Thoracic aorta (tissue), 2 donors: ENCODE results near the gene UBN1. TPM values are rescaled to one million over a fixed set of nuclear protein-coding genes. Genes with fewer than 3 reads are reported as not detected.

ENCODE experiments used
- ATAC-seq: fragments of 150-250 bp; one replicate; pipeline ENCODE4 v1.8.0; 2017; ENCODE audit warnings: low read depth; ENCODE audit not compliant: insufficient number of reproducible peaks, low FRiP score
- DNase-seq: peaks from one replicate; pipeline ENCODE4 v3.0.0-alpha.2; 2020; ENCODE audit warnings: low spot score
- H3K27ac ChIP-seq, 2 donors: fragments of 200-600 bp; sonication (generic); 1 replicate in 1 of 2; 2 replicates in 1 of 2; pipeline ENCODE4 v1.5.1; 2016; ENCODE audit warnings: mild to moderate bottlenecking in 2 of 2, moderate library complexity in 2 of 2
- H3K27me3 ChIP-seq: fragments of 200-600 bp; sonication (generic); replicated peaks from 2 replicates; pipeline ENCODE4 v1.6.0; 2016; ENCODE audit warnings: mild to moderate bottlenecking; ENCODE audit not compliant: insufficient read depth
- H3K36me3 ChIP-seq: fragments of 200-600 bp; sonication (generic); one replicate; pipeline ENCODE4 v1.5.1; 2016
- H3K4me1 ChIP-seq, 2 donors: fragments of 200-600 bp; sonication (generic); 1 replicate in 1 of 2; 2 replicates in 1 of 2; pipeline versions ENCODE4 v1.5.1 to v1.6.0; 2016; ENCODE audit warnings: low read depth in 2 of 2, mild to moderate bottlenecking in 1 of 2; ENCODE audit not compliant: control insufficient read depth in 1 of 2
- H3K4me3 ChIP-seq: fragments of 200-600 bp; sonication (generic); 2 replicates; pipeline ENCODE4 v1.5.1; 2016; ENCODE audit warnings: mild to moderate bottlenecking
- H3K9me3 ChIP-seq: fragments of 200-600 bp; sonication (generic); 2 replicates; pipeline ENCODE4 v1.5.1; 2016
- total RNA-seq, 2 donors: library from RNA; depleted of rRNA; stranded (reverse); fragments of >200 nt; gene quantifications; one replicate each; pipeline versions ENCODE4 v1.1.0 to v1.2.3, GENCODE V29; 2016
- TF ChIP-seq, protein P1 (sequence below): fragments of 200-600 bp; sonication (generic); IDR thresholded peaks from one replicate; pipeline ENCODE4 v1.5.1; 2019; ENCODE audit warnings: antibody characterized with exemption

UBN1 gene, protein sequence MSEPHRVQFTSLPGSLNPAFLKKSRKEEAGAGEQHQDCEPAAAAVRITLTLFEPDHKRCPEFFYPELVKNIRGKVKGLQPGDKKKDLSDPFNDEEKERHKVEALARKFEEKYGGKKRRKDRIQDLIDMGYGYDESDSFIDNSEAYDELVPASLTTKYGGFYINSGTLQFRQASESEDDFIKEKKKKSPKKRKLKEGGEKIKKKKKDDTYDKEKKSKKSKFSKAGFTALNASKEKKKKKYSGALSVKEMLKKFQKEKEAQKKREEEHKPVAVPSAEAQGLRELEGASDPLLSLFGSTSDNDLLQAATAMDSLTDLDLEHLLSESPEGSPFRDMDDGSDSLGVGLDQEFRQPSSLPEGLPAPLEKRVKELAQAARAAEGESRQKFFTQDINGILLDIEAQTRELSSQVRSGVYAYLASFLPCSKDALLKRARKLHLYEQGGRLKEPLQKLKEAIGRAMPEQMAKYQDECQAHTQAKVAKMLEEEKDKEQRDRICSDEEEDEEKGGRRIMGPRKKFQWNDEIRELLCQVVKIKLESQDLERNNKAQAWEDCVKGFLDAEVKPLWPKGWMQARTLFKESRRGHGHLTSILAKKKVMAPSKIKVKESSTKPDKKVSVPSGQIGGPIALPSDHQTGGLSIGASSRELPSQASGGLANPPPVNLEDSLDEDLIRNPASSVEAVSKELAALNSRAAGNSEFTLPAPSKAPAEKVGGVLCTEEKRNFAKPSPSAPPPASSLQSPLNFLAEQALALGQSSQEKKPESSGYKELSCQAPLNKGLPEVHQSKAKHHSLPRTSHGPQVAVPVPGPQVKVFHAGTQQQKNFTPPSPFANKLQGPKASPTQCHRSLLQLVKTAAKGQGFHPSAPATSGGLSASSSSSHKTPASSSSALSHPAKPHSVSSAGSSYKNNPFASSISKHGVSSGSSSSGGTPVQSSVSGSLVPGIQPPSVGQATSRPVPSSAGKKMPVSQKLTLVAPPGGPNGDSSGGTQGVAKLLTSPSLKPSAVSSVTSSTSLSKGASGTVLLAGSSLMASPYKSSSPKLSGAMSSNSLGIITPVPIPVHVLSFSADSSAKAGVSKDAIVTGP (N-terminal part only)
- total RNA-seq = 10 to 100 TPM; 27.1 to 37.0 TPM

DNA sequence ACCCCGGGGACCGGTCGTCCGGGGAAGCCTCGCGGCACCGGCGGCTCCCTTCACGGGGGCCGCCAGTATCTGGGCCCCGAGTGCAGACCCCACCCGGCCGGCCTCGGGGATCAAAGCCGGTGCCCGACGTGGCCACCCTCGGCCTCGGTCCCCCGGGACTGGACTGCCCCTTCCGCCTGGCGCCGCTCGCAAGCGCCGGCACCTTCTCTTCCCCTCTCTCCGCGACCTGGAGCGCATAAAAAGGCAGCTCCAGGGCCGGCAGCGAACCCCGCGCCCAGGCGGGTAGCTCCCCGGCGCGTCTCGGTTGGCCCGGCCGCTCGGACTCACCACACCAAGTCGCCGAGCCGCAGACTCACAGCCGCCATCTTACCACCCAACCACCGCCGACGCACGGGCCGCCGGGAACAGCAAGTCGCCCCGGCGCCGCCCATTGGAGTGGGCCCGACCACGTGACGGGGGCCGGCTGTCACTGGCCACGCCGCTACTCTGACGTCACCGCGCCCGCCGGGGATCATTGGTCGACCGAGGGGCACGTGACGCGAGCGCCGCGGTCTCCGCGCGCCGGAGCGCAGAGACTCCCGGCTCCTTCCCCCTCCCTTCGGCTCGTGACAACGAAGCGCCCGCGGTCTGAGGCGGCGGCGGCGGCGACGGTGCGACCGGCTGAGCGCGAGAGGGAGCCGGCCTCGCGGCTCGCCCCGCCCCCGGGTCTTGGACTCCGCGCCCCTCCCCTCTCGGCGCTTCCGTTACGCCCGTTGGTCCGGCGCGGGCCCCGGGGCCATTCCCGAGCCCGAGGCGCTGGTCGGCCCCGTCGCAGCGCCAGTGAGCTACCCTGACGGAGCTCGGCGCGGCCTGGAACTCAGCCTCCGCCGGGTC lies at the start of gene UBN1, which contains the start of gene GLYR1:
Gene UBN1, plus strand, starts transcription at position 581 of the 873 bp plus-strand sequence. CDS start 5,437 bp downstream, outside the sequence.
Gene GLYR1, minus strand, starts transcription at position 388 of the 873 bp plus-strand sequence. Its CDS starts 23 bp downstream, at position 365.
- DNase-seq (peak; percentile 97), ATAC-seq (peak; percentile 97)
- H3K4me1 ChIP-seq = peaks cover 32 to 48% of the 10 kb centered on the region in 2 donors
- peak within 1 kb of the TSS; percentile 86 to 92 for H3K27ac ChIP-seq
- peaks cover 22% of the 10 kb centered on the region for H3K36me3 ChIP-seq
- H3K9me3 ChIP-seq = no peaks in the 10 kb centered on the region
- no peaks in the 10 kb centered on the region for H3K27me3 ChIP-seq
- H3K4me3 ChIP-seq = peak within 1 kb of the TSS; percentile 98
- TF ChIP-seq, protein P1, sequence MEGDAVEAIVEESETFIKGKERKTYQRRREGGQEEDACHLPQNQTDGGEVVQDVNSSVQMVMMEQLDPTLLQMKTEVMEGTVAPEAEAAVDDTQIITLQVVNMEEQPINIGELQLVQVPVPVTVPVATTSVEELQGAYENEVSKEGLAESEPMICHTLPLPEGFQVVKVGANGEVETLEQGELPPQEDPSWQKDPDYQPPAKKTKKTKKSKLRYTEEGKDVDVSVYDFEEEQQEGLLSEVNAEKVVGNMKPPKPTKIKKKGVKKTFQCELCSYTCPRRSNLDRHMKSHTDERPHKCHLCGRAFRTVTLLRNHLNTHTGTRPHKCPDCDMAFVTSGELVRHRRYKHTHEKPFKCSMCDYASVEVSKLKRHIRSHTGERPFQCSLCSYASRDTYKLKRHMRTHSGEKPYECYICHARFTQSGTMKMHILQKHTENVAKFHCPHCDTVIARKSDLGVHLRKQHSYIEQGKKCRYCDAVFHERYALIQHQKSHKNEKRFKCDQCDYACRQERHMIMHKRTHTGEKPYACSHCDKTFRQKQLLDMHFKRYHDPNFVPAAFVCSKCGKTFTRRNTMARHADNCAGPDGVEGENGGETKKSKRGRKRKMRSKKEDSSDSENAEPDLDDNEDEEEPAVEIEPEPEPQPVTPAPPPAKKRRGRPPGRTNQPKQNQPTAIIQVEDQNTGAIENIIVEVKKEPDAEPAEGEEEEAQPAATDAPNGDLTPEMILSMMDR = no peak

DNA sequence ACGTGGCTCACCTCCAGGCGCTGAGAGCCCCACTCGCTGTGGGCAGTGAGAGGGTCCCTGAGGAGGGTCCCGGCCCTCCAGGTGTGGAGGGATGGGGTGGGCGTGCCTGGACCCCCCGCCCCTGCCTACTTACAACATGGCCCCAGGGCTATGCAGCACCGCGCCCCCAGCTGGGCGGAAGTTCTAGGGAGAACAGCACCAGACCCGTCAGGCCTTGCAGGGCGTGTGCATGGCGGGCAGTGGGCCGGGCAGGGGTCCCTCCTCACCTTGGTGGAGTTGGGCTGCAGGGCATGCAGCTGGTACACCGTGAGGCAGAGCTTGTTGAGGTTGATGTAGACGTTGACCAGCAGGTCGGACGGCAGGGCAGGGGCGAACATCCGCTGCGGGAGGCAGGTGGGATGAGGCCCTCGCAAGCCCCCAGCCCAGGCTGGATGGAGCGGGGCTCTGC lies 49.5 kb upstream of the UBN1 start:
- DNase-seq (no peak), ATAC-seq (no peak)
- H3K9me3 ChIP-seq = no peaks in the 10 kb centered on the region
- peaks cover 5% of the 10 kb centered on the region for H3K36me3 ChIP-seq
- TF ChIP-seq, protein P1 = no peak
- peaks cover 9 to 12% of the 10 kb centered on the region in 2 donors for H3K4me1 ChIP-seq
- H3K27me3 ChIP-seq = no peaks in the 10 kb centered on the region
- H3K4me3 ChIP-seq = no peak overlapping the region
- H3K27ac ChIP-seq = no peak overlapping the region

DNA sequence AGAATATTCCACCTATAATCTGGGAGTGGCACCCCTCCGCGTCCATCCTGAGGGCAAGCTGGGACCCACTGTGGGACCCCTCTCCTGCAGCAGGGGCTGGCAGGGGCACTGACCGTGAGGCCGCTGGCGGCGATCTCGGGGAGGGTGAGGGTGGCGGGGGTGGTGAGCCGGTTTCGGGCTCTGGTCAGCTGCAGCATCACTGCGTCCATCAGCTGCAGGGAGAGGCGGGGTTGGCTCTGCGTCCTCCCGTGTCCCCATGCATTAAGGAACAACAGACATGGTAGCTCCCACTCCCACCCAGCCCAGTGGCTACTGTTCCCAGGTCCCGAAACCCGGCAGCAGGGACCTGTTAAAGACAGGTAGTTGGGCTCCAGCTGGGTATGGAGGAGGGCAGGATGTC lies 48.8 kb upstream of the UBN1 start:
- ATAC-seq (no peak), DNase-seq (no peak)
- TF ChIP-seq, protein P1 = no peak
- H3K27me3 ChIP-seq = no peaks in the 10 kb centered on the region
- H3K9me3 ChIP-seq = no peaks in the 10 kb centered on the region
- no peak overlapping the region for H3K27ac ChIP-seq
- no peak overlapping the region for H3K4me3 ChIP-seq
- peaks cover 9 to 17% of the 10 kb centered on the region in 2 donors for H3K4me1 ChIP-seq
- peaks cover 5% of the 10 kb centered on the region for H3K36me3 ChIP-seq

DNA sequence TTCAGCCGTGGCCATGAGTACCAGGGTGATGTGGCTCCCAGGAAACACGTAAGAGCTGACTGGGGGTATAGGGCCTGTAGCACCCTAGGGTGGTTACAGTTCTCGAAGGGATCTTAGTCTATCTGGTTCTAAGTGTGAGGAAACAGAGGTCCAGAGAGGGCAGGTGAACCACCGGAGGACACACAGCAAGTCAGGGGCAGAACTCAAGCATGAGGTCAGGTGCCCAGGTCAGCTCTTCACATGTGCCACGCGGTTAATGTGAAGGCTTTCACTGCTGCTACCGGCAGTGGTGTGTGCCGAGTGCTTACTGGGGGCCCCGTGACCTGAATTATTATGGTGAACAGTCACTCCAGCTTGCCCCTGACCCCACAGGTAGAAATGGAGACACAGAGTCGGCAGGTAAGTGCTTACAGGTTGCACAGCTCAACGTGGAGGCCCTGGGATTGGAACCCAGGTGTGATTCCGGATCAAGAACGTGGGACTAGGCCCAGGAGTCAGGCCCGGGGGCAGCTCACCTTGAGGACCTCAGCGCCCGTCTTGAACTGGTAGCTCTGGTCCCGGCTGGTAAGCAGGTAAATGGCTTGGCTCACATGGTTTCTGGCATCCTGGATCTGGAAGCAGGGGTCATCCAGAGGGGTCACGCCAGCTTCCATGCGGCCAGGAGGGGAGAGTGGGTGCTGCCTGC lies 48.0 kb upstream of the UBN1 start:
- H3K36me3 ChIP-seq = peaks cover 7% of the 10 kb centered on the region
- ATAC-seq = no peak
- no peak overlapping the region for H3K4me3 ChIP-seq
- H3K27ac ChIP-seq = no peak overlapping the region
- H3K9me3 ChIP-seq = no peaks in the 10 kb centered on the region
- TF ChIP-seq, protein P1 = no peak
- DNase-seq = no peak
- peaks cover 9 to 21% of the 10 kb centered on the region in 2 donors for H3K4me1 ChIP-seq
- H3K27me3 ChIP-seq = no peaks in the 10 kb centered on the region
